ENCODE results near the gene UBE2E1. TPM values are rescaled to one million over a fixed set of nuclear protein-coding genes. Genes with fewer than 3 reads are reported as not detected.

Gene UBE2E1
- total RNA-seq, 1 experiment from 2014 or later: 74.3 TPM

DNA sequence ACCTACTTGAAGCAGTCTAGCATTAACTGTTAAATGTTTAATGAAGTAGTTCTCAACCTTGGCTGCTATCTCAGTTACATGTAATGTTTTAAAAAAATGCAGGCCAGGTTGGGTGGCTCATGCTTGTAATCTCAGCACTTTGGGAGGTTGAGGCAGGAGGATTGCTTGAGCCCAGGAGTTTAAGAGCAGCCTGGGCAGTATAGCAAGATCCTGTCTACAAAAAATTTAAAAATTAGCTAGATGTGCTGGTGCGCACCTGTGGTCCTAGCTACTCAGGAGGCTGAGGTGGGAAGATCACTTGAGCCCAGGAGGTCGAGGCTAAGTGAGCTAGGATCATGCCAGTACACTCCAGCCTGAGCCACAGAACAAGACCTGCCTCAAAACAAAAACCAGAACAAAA is 29.3 kb downstream of the UBE2E1 start:
- DNase-seq: no peak
- Mint-ChIP-seq H3K4me3 (ENCODE audit: low read depth, unreplicated experiment) (no peak overlapping the region), H3K9me3 (ENCODE audit: low read depth, unreplicated experiment) (no peaks in the 10 kb centered on the region), H3K27me3 (ENCODE audit: unreplicated experiment) (no peaks in the 10 kb centered on the region), H3K4me1 (ENCODE audit: low read depth, unreplicated experiment) (no peaks in the 10 kb centered on the region), H3K27ac (ENCODE audit: unreplicated experiment) (no peak overlapping the region), H3K36me3 (ENCODE audit: insufficient read depth, unreplicated experiment) (no peaks in the 10 kb centered on the region)
- no TSS peak for BruUV-seq (replicated peaks)
- CTCF ChIA-PET: no interaction called here
- TF ChIP-seq, protein P1, sequence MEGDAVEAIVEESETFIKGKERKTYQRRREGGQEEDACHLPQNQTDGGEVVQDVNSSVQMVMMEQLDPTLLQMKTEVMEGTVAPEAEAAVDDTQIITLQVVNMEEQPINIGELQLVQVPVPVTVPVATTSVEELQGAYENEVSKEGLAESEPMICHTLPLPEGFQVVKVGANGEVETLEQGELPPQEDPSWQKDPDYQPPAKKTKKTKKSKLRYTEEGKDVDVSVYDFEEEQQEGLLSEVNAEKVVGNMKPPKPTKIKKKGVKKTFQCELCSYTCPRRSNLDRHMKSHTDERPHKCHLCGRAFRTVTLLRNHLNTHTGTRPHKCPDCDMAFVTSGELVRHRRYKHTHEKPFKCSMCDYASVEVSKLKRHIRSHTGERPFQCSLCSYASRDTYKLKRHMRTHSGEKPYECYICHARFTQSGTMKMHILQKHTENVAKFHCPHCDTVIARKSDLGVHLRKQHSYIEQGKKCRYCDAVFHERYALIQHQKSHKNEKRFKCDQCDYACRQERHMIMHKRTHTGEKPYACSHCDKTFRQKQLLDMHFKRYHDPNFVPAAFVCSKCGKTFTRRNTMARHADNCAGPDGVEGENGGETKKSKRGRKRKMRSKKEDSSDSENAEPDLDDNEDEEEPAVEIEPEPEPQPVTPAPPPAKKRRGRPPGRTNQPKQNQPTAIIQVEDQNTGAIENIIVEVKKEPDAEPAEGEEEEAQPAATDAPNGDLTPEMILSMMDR (IDR thresholded peaks at IDR 0.05; ENCODE audit: unreplicated experiment): no peak
- intact Hi-C loops (cut with micrococcal nuclease; ENCODE audit: unreplicated experiment): no loop called here

DNA sequence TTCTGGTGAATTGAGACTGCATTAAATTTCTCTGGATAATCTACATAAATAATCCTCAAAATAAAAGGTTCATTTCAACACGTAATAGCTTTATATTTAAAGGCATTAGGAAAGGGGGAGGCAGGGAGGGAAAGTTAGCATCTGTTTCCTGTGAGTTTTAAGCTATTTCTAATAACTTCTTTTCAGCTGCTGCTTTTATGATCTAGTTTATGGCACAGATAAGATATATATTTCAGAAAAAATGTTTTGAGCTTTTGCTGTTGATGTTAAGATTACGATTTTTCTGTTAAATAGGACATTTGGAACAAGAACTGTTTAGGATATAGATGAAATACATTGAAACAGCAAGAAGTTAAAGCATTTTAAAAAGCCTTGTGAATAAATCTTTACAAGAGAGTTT is 30.0 kb downstream of the UBE2E1 start:
- H3K4me3 Mint-ChIP-seq (ENCODE audit: low read depth, unreplicated experiment): no peak overlapping the region
- no peaks in the 10 kb centered on the region for H3K36me3 Mint-ChIP-seq (ENCODE audit: insufficient read depth, unreplicated experiment)

DNA sequence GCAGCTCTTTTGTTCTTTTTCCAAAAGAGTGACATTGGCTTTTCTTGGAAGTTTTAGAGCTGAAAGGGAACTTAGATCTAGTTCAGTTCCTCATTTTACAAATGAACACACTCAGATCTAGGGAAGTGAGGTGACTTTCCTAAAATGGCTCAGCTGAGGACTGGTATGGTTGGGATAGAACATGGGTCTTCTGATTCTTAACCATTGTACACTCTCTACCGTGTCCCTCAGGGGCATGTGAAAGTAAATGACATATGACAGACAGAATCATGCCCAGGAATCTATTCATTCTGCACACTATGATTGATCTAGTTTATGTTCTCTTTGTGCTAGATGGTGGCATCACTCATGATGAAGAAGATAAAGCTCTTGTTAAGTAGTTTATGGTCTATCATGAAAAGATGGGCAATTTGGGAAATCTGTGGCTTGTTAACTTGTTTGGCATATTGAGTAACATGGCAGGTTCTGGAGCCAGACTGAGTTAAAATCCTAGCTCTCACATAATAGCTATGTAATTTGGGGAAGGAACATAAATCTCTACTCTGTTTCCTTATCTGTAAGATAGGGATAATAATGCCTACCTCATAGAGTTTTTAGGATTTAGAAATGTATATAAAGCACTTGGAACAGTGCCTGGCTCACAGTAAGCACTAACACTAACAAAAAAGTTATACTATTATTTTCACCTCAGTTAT is 30.9 kb downstream of the UBE2E1 start:
- H3K27me3 Mint-ChIP-seq (ENCODE audit: unreplicated experiment): no peaks in the 10 kb centered on the region
- no peaks in the 10 kb centered on the region for H3K36me3 Mint-ChIP-seq (ENCODE audit: insufficient read depth, unreplicated experiment)
- no peaks in the 10 kb centered on the region for H3K4me1 Mint-ChIP-seq (ENCODE audit: low read depth, unreplicated experiment)
- no peaks in the 10 kb centered on the region for H3K9me3 Mint-ChIP-seq (ENCODE audit: low read depth, unreplicated experiment)
- no peak for DNase-seq
- intact Hi-C loops (cut with micrococcal nuclease; ENCODE audit: unreplicated experiment): no loop called here
- BruUV-seq (replicated peaks): no TSS peak
- no peak overlapping the region for H3K27ac Mint-ChIP-seq (ENCODE audit: unreplicated experiment)
- CTCF ChIA-PET: interaction anchor here (0.5 to 0.6 kb wide), 2 partner anchors 14 to 506 kb away, joined by 3 read pairs; no protein-coding TSS in a partner anchor
- TF ChIP-seq, protein P1 (IDR thresholded peaks at IDR 0.05; ENCODE audit: unreplicated experiment): no peak
- no peak overlapping the region for H3K4me3 Mint-ChIP-seq (ENCODE audit: low read depth, unreplicated experiment)

More for the DNA sequence above, 30.0 kb downstream of the UBE2E1 start:
- CTCF ChIA-PET: interaction anchor here (0.5 to 0.6 kb wide), 2 partner anchors 13 to 505 kb away, joined by 3 read pairs; no protein-coding TSS in a partner anchor
- DNase-seq: no peak
- BruUV-seq (replicated peaks): no TSS peak
- H3K27ac Mint-ChIP-seq (ENCODE audit: unreplicated experiment): no peak overlapping the region
- H3K27me3 Mint-ChIP-seq (ENCODE audit: unreplicated experiment): no peaks in the 10 kb centered on the region
- no peaks in the 10 kb centered on the region for H3K4me1 Mint-ChIP-seq (ENCODE audit: low read depth, unreplicated experiment)
- no peaks in the 10 kb centered on the region for H3K9me3 Mint-ChIP-seq (ENCODE audit: low read depth, unreplicated experiment)
- intact Hi-C loops (cut with micrococcal nuclease; ENCODE audit: unreplicated experiment): no loop called here
- TF ChIP-seq, protein P1 (IDR thresholded peaks at IDR 0.05; ENCODE audit: unreplicated experiment): no peak

DNA sequence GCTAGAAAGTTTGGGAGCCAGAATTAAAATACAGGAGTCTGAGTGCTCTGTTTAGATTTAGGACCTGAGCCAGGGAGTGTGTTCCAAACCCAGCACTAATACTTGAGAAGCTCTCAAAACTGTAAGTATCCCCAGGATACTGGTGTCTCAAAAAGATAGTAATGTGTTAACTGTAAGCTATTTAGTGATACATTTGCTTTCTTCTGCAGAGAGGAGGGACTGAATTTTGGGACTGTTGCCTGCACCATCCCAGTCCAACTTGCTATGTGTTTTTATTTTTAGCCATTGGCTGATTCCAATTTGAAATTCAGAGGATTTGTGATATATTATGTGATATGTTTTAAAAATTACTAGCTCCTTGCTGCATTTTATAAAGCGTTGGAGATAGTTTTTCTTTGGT is 31.5 kb downstream of the UBE2E1 start:
- no peaks in the 10 kb centered on the region for H3K9me3 Mint-ChIP-seq (ENCODE audit: low read depth, unreplicated experiment)
- intact Hi-C loops (cut with micrococcal nuclease; ENCODE audit: unreplicated experiment): no loop called here
- no peaks in the 10 kb centered on the region for H3K27me3 Mint-ChIP-seq (ENCODE audit: unreplicated experiment)
- no peaks in the 10 kb centered on the region for H3K4me1 Mint-ChIP-seq (ENCODE audit: low read depth, unreplicated experiment)
- no peak overlapping the region for H3K27ac Mint-ChIP-seq (ENCODE audit: unreplicated experiment)
- TF ChIP-seq, protein P1 (IDR thresholded peaks at IDR 0.05; ENCODE audit: unreplicated experiment): no peak
- H3K4me3 Mint-ChIP-seq (ENCODE audit: low read depth, unreplicated experiment): no peak overlapping the region
- no peak for DNase-seq
- CTCF ChIA-PET: no interaction called here
- no peaks in the 10 kb centered on the region for H3K36me3 Mint-ChIP-seq (ENCODE audit: insufficient read depth, unreplicated experiment)
- no TSS peak for BruUV-seq (replicated peaks)

All from Calu3 (cell line).